RWPE2 (cell line): ENCODE data around the gene ISM1.
"Not testable (repeated sequence)": the region's sequence is repeated elsewhere in the genome, so short reads cannot be mapped to it uniquely, and the experiment has no call there.

Experiments
- ATAC-seq: fragments of 200-7000 bp; cut with Tn5 transposase; 3 replicates; pipeline ENCODE4 v1.9.1; 2021; ENCODE audit warnings: low read depth
- DNase-seq: peaks from one replicate; pipeline ENCODE4 v3.0.0-alpha.2; 2020; ENCODE audit warnings: low spot score
- H3K27ac ChIP-seq: fragments of 450-650 bp; 2 replicates; pipeline ENCODE4 v1.5.1; 2017; ENCODE audit warnings: mild to moderate bottlenecking; ENCODE audit not compliant: poor library complexity, severe bottlenecking
- H3K27me3 ChIP-seq: fragments of 250-450 bp; sonication (Bioruptor Pico); 2 replicates; pipeline ENCODE4 v1.5.1; 2021; ENCODE audit warnings: mild to moderate bottlenecking, moderate library complexity; ENCODE audit not compliant: insufficient read depth, poor library complexity, severe bottlenecking
- H3K36me3 ChIP-seq: fragments of 250-450 bp; sonication (Bioruptor Pico); 2 replicates; pipeline ENCODE4 v1.5.1; 2020; ENCODE audit warnings: low read depth, mild to moderate bottlenecking, moderate library complexity
- H3K4me1 ChIP-seq: fragments of 250-450 bp; sonication (Bioruptor Pico); 2 replicates; pipeline ENCODE4 v1.5.1; 2021; ENCODE audit warnings: mild to moderate bottlenecking, moderate library complexity; ENCODE audit not compliant: insufficient read depth, poor library complexity, severe bottlenecking
- H3K4me3 ChIP-seq: fragments of 250-450 bp; sonication (Bioruptor Pico); 2 replicates; pipeline ENCODE4 v1.5.1; 2021; ENCODE audit warnings: mild to moderate bottlenecking, moderate library complexity; ENCODE audit not compliant: severe bottlenecking
- H3K9me3 ChIP-seq: fragments of 250-450 bp; sonication (Bioruptor Pico); 2 replicates; pipeline ENCODE4 v1.5.1; 2021; ENCODE audit warnings: mild to moderate bottlenecking, moderate library complexity; ENCODE audit not compliant: severe bottlenecking
- CTCF ChIP-seq: fragments of 450-650 bp; IDR thresholded peaks from one replicate; pipeline ENCODE4 v1.5.1; 2017; ENCODE audit warnings: mild to moderate bottlenecking, moderate library complexity; ENCODE audit not compliant: poor library complexity, severe bottlenecking

Gene ISM1

GRCh38 chr20:13228771-13229170 lies 7.7 kb downstream of the ISM1 start:
- DNase-seq (no peak), ATAC-seq (no peak)
- H3K4me1 ChIP-seq, result peaks cover 7% of the 10 kb centered on the region
- H3K27ac ChIP-seq, result no peak overlapping the region
- TF ChIP-seq CTCF, result no peak
- no peaks in the 10 kb centered on the region for H3K36me3 ChIP-seq
- H3K9me3 ChIP-seq, result peaks cover 4% of the 10 kb centered on the region
- H3K4me3 ChIP-seq, result no peak overlapping the region
- H3K27me3 ChIP-seq, result no peaks in the 10 kb centered on the region

- no peaks in the 10 kb centered on the region for H3K27me3 ChIP-seq
- H3K4me3 ChIP-seq, result no peak overlapping the region
- H3K36me3 ChIP-seq, result no peaks in the 10 kb centered on the region
- no peak overlapping the region for H3K27ac ChIP-seq
- H3K9me3 ChIP-seq, result peaks cover 4% of the 10 kb centered on the region
- peaks cover 7% of the 10 kb centered on the region for H3K4me1 ChIP-seq
- no peak for DNase-seq
- TF ChIP-seq CTCF, result no peak
- no peak for ATAC-seq
Observed at GRCh38 chr20:13229538-13229937, 8.5 kb downstream of the ISM1 start.

GRCh38 chr20:13231031-13231752 lies 10.1 kb downstream of the ISM1 start:
- ATAC-seq (peak; percentile 97), DNase-seq (no peak)
- no peak for TF ChIP-seq CTCF
- Histone ChIP-seq H3K4me1 (peaks cover 7% of the 10 kb centered on the region), H3K27ac (no peak overlapping the region), H3K36me3 (no peaks in the 10 kb centered on the region), H3K27me3 (no peaks in the 10 kb centered on the region), H3K9me3 (peaks cover under 1% of the 10 kb centered on the region), H3K4me3 (no peak overlapping the region)

- Histone ChIP-seq H3K4me1 (peaks cover 7% of the 10 kb centered on the region), H3K27ac (no peak overlapping the region), H3K27me3 (no peaks in the 10 kb centered on the region), H3K4me3 (no peak overlapping the region), H3K9me3 (no peaks in the 10 kb centered on the region), H3K36me3 (no peaks in the 10 kb centered on the region)
- no peak for DNase-seq
- ATAC-seq, result no peak
- TF ChIP-seq CTCF, result no peak
Observed at GRCh38 chr20:13232999-13233398, 11.9 kb downstream of the ISM1 start.

GRCh38 chr20:13234961-13235360 lies 13.9 kb downstream of the ISM1 start:
- no peak overlapping the region for H3K27ac ChIP-seq
- ATAC-seq (no peak), DNase-seq (no peak)
- no peaks in the 10 kb centered on the region for H3K36me3 ChIP-seq
- H3K4me1 ChIP-seq, result peaks cover 7% of the 10 kb centered on the region
- H3K9me3 ChIP-seq, result no peaks in the 10 kb centered on the region
- no peaks in the 10 kb centered on the region for H3K27me3 ChIP-seq
- H3K4me3 ChIP-seq, result no peak overlapping the region
- no peak for TF ChIP-seq CTCF

GRCh38 chr20:13236360-13236759 lies 15.3 kb downstream of the ISM1 start:
- H3K4me3 ChIP-seq, H3K27me3 ChIP-seq, H3K36me3 ChIP-seq, H3K27ac ChIP-seq, H3K9me3 ChIP-seq, H3K4me1 ChIP-seq, ATAC-seq, DNase-seq: not testable (repeated sequence)
